Measurements from ENCODE around the gene CCDC188.

Gene CCDC188

DNA sequence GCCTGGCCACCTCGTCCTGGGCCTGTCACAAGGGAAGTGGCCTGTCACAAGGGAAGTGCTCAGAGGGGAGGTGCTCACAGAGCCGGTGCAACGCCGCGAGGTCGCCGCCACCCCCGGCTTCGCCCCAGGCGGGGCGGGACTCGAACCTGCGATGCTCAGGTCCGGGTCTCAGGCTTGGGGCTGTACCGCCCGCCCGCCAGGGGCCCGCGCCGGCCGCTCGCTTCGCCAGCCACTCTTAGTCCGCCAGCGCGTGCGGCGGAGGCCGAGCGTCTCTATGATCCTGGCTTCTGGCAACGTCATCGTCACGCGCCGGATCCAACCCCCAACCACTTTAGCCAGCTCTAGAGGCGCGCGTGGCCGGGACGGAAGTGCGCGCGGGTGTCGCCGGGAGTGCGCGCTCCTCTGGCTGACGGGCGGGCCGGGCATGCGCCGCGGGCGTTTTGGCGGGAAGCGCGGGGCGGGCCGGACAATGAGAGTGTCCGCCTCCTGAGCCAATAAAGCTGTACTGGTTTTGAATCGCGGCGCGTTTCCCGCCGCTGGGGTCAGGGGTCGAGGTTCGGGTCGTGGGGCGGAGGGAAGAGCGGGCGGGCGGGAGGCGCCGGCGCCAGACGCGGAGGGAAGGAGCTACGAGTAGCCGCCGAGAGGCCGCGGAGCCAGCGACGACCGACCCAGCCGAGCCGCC lies 33.8 kb downstream of the CCDC188 start, which contains the start of gene TRMT2A:
Gene TRMT2A (minus strand): TSS at position 276 of the 682 bp plus-strand sequence. CDS start 320 bp downstream, outside the sequence.
- DNase-seq (ENCODE audit: low spot score), result peak; percentile 97

DNA sequence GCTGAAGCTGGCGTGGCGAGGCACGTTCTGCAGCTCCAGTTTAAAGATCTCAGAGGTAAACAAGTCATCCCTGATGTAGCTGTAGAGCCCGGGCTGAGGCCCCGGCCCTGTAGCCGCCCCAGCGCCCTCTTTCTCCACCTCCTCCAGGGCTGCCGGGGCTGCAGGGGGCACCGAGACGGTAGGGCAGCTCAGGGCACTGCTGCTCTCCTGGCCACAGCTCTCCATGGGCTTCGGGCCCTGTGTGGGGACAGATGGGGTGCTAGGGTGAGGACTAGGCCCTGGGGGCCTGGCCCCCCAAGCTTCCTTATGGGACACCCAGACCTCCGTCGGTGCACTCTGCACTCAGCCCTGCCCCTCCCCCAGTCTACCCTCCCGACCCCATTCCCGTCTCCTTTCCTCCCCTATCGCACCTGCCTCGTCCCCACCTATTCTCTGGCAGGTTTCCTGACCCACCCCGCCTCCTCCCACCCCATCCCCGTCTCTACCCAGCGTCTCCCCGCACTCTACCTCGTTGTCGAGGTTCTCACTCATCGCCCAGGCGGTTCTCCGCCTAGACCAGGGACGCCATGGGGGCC lies 34.4 kb downstream of the CCDC188 start:
- no peak for DNase-seq (ENCODE audit: low spot score)

DNA sequence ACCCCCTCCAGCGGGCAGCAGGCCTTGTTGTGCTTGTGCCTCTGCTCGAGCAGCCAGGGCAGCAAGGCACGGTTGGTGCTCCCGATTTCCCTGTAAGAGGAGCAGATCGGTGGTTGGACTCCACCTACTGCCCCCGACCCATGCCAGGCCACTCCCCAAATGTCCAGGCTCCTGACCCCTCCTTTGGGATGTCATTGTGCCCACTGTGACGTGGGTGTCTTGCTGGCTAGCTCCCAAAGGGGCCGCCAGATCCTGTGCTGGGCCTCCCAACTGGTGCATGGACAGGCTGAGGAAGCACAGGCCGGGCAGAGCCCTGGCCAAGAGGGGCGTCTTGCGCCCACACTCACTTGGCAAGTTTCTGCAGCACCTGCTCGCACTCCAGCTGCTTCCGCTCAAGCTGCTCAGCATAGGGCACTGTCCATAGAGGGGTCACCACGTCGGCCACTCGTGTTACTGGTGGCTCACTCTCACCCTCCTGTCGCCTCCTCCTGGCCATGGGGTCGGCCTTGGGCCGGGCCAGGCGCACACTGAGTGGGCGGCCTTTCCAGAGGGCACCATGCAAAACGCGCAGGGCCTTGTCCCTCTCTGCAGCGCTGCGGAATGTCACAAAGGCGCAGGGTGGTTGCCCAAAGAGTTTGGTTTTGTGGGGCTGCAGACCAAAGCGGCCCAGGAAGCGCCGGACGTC lies 35.0 kb downstream of the CCDC188 start, which contains the start of gene RANBP1:
Gene RANBP1 (plus strand): TSS at position 414 of the 685 bp plus-strand sequence. CDS start 81 bp downstream, at position 495.
- no peak for DNase-seq (ENCODE audit: low spot score)

DNA sequence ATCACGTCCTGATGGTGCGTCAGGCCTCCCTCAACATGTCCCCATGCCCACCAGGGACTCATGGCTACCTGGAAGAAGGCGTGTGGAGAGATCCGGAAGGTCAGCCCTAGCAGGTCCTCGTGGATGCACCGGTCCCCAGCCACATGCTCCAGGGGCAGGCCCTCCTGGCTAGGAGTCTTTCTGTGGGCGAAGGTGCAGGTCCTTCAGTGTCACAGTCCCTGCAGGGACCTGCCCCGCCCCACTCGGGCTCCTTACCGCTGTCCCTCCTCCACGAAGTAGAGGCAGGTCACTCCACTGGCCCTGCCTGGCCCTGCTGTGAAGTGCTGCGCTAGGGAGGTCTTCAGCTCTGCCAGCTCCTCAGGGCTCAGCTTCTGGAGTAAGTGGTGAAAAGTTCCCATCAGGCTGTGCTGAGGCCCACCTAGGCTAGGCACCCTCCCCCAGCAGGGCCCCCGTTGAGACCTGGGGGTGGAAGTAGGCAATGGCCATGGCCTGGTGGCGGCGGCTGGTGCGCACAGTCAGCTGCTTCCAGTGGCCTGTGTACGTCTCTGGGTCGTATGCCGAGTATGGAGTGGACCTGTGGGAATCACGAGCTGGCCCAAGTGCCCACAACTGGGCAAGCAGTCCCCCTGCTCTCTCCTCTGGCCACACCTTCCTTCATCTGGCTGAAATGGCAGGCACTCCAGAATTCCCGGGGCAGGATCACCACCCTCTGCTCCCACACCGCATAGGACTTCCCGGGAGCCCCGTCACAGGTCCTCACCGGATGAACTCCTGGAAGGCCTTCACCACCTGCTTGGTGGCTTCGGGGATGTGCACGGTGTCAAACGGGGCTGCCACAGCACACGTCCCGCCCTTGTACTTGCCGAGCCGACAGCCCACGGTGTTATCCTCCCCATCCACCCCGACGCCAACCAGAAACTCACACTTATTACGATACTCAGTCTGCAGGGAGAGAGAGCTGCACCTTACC lies 36.1 kb downstream of the CCDC188 start:
- no peak for DNase-seq (ENCODE audit: low spot score)

DNA sequence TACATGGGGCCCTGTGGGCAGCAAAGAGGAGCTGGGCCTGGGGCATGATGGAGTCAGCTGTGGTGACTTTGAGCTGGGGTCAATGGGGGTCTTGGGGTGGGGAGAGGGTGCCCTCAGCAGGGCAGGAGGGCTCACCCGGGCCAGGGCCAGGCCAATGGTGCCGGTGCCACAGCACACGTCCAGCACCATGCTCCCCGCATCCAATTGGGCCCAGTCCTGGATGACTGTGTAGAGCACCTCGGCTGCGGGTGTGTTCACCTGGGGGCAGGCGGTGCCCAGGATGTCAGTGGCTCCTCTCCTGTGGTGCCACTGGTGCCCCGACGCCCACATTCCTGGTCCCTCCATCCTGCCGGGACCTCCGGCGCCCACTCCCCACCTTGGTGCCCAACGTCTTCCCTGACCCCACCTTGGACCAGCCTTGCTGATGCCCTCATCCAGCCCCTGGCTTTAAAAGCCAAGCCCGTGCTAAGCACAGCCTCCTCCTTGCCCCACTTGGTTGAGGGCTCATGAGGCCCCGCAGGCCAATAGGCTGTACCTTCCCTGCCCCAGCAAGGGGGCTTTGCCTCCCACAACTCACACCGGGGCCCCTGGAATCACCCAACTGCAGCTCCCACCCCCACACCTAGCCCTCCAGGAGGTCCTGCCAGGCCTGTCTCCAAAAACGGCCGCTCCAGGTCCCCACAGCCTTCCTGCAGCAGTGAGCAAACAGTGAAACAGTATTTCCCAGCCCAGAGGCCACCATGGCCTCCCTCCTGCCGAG lies 37.1 kb downstream of the CCDC188 start:
- no peak for DNase-seq (ENCODE audit: low spot score)

DNA sequence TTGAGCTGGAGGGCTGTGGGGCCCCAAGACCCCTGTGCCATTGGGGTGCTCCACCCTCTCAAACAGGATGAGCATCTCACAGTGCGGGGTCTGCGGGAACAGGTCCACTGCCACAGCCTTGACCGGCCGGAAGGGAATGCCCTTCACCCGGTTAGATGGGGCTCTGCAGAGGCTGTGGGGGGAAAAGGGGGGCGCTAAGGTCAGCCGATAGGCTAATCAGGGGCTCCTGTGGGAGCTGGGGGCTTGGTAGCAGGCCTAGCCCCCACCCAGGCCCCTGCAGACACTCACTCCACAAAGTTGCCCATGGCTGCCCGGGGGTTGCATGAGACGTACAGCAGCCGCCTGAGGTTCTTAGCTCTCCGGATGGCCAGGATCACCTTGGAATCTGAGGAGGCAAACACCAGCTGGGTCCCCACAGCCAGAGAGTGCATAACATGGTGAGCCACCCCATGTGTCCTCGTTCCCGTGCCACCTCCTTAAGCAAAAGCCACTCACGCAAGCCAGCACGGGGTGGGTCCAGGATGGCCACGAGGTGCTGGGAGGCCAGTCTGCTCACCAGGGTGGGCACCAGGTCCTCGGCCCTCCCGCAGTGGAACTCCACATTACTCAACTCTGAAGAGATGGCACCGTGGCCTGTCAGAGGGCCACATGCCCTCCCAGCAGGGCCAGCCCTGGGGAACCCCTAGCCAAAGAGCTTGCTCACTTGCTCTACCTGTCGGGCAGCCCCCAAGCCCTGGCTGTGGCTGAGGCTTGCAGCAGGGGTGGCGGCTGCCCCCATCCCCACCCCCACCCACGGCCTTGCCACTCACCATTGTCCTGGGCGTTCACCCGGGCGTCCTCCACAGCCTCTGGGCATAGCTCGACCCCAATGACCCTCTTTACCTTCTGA lies 38.0 kb downstream of the CCDC188 start:
- no peak for DNase-seq (ENCODE audit: low spot score)

DNA sequence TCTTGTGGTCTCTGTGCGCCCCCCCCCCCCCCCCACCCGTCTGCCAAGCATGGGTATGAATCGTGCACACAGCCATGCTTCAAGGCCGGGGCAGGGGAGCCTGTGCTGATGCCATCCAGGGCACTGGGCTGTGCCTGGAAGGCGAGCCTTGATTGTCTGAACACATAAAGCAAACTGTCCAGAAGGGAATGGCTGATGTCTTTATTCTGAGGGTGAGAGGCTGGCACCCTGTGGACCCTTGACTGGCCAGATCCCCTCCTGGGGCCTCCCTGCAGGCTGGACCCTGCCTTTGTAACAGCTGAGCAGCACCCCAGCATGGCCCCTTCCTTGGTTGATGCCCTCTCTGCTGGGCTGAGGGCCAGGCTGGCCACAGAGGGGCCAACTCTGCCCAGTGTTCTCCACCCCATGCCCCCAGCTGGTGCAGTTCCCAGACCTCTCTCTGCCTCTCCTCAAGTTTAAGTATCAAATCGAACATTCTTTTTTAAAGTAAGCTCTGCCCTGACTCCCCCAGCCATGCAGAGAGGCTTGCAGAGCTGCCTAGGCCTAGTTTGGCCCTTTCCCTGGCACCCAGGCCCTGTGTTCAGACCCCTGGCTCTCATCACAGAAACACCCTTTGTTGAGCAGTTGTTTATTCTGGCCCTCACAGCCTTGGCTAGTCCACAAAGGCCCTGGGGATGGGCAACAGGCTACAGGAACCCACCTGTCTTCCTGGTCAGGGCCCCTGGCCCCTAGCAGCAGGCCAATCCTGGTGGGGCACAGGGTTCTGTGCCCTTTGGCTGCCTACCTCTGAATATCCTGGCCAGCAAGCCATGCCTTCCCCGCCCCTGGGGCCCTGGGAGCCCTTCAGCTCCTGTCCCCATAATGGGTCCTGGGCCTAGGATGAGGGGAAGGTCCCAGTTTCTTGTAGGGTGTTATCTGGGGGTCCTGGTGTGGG lies 38.9 kb downstream of the CCDC188 start:
- DNase-seq (ENCODE audit: low spot score), result no peak

DNA sequence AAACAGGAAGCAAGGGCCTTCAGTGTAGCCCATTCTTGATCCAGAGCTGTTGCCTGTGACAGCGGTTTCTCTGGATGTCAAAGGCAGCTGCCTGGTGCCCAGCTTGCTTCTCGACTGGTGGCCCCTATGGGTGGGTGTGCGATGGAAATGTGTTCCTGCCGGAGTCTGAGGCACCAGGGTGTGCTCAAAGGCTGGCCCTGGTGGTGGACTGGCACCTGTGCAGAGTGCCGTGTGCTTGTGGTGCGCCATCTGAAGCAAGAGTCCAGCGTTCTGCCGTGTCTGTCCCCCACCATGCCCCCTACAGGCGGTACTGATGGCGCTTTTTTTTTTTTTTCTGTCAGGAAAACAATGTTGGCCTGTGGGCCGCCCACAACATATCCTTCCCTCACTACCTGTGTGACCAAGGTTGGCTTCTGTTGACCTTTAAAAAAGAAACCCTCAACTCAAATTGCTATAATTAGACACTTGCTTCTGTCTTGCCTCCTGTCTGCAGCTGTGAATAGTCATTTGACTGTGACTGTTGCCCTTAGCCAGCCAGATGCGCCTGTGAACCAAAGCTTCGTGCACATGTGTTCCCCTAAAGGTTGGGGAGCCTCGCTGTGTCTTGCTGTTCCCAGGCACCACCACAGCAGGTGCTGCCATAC lies 39.7 kb downstream of the CCDC188 start:
- DNase-seq (ENCODE audit: low spot score), result peak; percentile 33

DNA sequence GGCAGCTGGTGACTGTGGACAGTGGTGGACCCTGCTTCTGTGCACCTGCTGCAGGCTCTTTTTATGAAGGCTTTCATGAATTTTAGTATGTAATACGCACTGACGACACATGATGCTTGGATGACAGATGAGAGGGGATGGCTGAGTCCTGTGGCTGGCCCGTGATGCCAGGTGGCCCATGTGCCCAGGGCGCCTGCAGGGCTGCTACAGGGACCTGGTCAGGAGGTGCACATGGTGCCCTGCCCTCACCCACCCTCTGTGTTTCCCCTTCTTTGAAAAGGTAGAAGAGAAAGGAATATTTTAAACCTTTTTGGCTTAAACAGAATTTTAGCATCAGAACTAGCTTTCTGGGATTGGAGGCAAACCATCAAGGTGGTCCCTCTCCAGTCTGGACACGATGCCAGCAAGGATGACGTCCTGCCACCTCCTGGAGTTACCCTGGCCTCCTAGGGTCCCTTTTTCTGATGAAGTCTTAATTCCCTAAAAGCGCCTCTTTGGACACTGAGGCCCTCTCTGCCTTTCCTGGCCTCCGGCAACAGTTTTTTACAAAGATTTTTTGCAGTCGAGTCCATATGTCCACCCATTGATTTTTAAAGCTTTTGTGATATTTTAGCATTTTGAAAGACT lies 40.4 kb downstream of the CCDC188 start:
- DNase-seq (ENCODE audit: low spot score), result no peak

DNA sequence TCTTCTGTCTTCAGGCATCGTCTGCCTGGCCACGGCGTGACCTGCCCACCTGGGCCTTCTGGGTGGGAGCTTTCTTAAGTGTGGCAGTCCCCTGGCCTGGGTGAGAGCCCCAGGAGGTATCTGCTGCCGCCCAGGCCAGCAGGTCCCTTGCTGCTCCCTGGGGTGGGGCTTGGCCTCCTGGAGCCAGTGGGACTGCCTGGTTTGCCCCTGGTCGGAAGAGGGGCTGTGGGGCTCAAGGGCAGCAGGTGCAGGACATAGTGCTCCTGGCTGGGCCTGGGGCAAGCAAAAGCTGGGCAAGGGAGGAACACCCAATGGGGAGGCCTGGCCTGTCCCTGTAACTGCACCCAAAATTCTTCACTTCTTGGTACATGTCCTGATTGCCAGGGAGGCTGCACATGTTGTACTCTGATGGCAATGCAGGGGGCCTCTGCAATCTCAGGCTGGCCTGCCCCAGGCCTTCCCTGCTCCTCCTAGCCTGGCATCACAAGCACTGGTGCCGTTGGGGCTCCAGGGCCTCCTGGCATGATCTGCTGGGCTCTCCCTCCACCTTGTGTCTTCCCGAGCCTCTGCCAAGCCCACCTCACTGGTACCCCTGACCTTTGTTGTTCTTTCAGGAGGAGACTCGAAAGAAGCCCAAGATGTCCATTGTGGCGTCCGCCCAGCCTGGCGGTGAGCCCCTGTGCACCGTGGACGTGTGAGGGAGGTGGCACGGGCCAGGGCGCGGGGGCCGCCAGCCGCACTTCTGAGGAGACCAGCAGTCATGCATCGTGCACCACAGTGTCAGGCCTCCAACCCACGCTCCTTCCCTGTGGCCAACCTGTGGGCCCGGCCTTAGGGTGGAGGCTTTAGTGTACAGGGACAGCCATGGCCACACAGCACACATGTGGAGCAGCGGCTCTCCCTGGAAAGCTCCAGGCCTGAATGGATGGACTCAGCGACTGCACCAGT lies 41.2 kb downstream of the CCDC188 start:
- no peak for DNase-seq (ENCODE audit: low spot score)

DNA sequence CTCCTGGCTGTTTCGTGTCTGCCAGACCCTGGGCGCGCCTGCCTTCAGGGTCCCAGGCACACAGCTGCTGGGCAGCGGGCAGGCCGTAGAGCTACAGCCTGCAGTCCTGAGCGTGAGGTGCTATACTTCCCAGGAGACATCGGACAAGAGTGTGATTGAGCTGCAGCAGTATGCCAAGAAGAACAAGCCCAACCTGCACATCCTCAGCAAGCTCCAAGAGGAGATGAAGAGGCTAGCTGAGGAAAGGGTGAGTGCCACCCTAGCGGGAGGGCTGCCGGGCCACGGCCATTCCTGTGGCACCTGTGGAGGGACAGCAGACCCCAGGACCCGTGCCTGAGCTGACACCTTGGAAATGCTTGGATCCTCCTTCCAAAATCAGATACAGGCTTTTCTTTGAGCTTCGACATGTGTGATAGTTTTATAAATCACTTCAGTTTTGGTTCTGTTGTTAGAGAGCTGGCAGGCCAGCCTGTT lies 42.1 kb downstream of the CCDC188 start:
- no peak for DNase-seq (ENCODE audit: low spot score)

DNA sequence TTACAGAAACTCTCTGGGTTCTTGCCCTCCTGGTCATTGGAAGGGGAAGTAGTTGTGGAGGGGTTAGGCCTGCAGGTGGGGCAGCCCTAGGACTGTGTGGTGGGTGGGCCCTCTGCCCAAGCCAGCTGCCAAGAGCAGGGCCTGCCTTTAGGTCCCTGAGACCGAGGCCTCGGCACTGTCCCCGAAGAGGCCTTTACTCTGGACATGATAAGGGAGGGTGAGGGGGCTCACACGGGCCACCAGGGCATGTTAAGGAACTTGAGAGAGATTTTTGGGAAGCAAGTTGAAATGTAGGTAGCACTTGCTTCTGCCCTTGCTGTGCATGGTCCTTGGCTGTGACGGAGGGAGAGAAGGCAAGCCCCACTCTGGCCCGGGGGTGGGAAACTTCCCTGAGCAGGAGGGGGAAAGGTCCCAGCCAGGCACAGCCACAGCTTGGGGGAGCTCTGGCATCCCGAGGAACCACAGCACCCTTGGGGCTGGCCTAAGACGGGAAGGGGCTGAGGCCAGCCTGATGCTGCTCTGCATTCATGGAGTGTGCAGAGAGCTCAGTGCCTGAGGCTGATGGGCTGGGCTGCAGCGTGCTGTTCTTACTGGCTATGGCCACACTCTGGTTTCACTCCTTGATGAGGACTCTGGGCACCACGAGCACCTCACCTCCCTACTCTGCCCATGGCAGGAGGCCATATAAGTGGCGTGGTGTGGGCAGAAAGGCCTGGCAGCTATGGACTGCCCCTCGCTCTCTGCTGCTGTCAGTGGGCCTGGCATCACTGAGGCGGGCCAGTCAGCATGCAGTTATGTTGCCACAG lies 42.7 kb downstream of the CCDC188 start:
- no peak for DNase-seq (ENCODE audit: low spot score)

DNA sequence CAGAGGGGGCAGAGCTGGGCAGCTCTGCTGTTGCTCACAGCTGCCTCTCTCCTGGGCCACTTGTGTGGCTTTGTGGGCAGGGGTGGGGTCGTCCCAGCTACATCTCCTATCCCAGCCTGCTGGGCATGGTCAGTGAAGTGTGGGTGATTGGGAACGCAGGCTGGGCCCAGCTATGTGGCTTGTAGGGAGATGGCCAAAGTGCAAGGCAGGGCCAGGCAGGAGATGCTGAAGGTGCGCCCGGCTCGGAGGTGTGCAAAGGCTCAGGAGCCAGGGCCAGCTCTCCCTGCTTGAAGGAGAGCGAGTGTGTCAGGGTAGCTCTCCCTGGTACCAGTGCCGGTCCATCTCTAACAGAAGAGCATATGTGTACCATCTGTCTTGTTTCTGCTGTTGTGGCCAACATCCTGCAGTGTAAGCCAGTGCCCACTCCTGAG lies 43.4 kb downstream of the CCDC188 start:
- no peak for DNase-seq (ENCODE audit: low spot score)

DNA sequence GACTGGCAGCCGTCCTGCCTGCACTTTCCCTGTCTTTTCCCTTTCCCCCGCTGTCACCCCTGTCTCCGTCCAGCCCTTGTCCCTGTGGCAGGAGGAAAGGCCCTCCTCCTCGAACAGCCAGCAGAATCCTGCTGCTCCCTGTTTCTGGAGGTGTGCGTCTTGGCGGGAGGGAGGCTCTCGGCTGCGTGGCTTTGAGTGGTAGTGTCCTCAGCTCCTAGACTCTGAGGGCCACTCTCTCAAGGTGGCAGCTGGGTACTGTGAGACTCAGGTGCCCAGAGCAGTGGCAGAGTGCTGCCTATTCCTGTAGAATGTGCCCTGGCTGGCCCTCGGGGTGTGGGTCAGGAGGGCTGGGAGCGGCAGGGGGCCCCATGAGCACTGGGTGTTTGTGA lies 44.0 kb downstream of the CCDC188 start:
- DNase-seq (ENCODE audit: low spot score), result no peak

DNA sequence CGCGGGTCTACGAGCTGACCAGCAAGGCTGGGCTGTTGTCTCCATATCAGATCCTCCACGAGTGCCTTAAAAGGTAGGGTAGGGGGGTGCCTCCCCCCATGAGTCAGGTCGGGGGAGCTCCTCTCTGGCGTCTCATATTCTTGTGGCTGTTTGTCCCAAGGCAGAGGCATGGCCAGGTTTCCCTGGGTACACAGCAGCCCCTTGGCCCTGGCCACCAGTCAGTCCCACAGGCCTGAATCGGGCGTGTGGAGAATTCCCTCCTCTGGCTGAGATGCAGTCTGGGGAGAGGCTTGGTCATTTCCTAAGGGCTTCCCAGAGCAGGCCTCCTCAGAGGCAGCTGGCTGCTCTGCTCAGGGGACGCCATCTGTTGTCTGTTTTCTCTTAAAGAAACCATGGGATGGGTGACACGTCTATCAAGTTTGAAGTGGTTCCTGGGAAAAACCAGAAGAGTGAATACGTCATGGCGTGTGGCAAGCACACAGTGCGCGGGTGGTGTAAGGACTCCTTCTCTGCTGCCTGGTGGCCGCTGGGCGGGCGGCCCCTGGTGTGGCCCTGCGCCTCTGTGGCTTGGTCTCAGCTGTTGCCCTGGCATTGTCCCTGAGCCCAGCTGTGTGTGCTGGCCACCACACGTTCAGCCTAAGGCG lies 44.5 kb downstream of the CCDC188 start:
- no peak for DNase-seq (ENCODE audit: low spot score)

Measured in CD4-positive, alpha-beta T cell treated with Interleukin-2 at 100 ng/mL for 4 hours (primary cell).